Measurements from ENCODE around the gene ERVV-1. TPM values are rescaled to one million over a fixed set of nuclear protein-coding genes. Genes with fewer than 3 reads are reported as not detected.

The ERVV-1 gene
- total RNA-seq, 2 experiments from 2014 or later: not detected

DNA sequence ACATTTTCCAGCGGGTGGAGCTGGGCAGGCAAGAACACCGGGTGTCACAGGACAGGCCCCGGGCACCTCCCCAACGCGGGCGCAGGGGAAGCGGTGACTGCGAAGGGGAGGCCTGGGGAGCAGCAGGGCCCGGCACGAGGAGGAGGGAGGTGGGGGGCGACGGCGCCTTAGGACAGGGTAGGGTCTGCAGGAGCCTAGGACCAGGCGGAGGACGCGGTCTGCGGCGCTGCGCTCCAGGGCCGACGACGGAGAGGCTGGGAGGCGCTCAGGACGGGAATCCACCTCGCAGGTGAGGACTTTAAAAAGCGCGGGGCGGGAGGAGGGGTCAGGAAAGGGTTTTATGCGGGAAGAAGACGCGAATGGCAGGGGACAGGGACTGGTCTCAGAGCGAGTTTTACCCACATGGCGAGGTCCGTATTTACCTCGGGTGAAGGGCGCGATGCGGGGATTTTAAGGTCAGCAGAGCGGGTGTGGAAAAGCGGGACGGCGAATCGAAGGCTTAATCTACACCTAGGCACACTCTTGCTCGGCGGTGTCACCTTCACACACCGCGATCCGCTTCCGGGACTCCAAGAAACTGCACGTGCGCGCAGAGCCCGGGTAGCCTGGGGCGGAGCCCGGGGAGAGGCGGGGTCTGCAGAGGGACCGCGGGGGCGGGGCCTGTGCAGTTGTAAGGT lies 44.3 kb downstream of the ERVV-1 start:
- peaks cover 5% of the 10 kb centered on the region for H3K4me1 Mint-ChIP-seq (ENCODE audit: low read depth)
- TF ChIP-seq, protein P1, sequence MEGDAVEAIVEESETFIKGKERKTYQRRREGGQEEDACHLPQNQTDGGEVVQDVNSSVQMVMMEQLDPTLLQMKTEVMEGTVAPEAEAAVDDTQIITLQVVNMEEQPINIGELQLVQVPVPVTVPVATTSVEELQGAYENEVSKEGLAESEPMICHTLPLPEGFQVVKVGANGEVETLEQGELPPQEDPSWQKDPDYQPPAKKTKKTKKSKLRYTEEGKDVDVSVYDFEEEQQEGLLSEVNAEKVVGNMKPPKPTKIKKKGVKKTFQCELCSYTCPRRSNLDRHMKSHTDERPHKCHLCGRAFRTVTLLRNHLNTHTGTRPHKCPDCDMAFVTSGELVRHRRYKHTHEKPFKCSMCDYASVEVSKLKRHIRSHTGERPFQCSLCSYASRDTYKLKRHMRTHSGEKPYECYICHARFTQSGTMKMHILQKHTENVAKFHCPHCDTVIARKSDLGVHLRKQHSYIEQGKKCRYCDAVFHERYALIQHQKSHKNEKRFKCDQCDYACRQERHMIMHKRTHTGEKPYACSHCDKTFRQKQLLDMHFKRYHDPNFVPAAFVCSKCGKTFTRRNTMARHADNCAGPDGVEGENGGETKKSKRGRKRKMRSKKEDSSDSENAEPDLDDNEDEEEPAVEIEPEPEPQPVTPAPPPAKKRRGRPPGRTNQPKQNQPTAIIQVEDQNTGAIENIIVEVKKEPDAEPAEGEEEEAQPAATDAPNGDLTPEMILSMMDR (IDR thresholded peaks at IDR 0.05): no peak
- ChIA-PET POLR2A (interaction anchor here (0.7 kb wide), 1 partner anchor 67 kb away, joined by 3 read pairs; no protein-coding TSS in a partner anchor), CTCF (no interaction called here)
- DNase-seq: peak; percentile 56
- H3K27me3 Mint-ChIP-seq: peaks cover 15% of the 10 kb centered on the region
- peak; percentile 62 for ATAC-seq
- peaks cover 46% of the 10 kb centered on the region for H3K9me3 Mint-ChIP-seq
- H3K4me3 Mint-ChIP-seq: peak overlapping the region; percentile 43
- peaks cover 36% of the 10 kb centered on the region for H3K36me3 Mint-ChIP-seq (ENCODE audit: low read depth)
- intact Hi-C loops (cut with micrococcal nuclease): no loop called here
- no peak overlapping the region for H3K27ac Mint-ChIP-seq

Other genes starting within 250 kb of the ERVV-1 start
- gene ZNF600, start 227.1 kb upstream of the ERVV-1 start, total RNA-seq: 10 to 100 TPM; 11.2 to 11.7 TPM
- gene ZNF28, start 192.3 kb upstream of the ERVV-1 start, total RNA-seq: 10 to 100 TPM in 1 of 2 experiments, 1 to 10 TPM in 1; 9.7 to 11.6 TPM
- gene ZNF468, start 156.3 kb upstream of the ERVV-1 start, total RNA-seq: 10 to 100 TPM; 11.2 to 12.9 TPM
- gene ZNF320, start 116.3 kb upstream of the ERVV-1 start, total RNA-seq: 1 to 10 TPM; 7.0 to 9.4 TPM
- 1 to 10 TPM; 4.5 to 4.8 TPM for gene ZNF888, start 90.5 kb upstream of the ERVV-1 start, total RNA-seq
- 10 to 100 TPM; 10.2 to 12.6 TPM for gene ZNF816, start 51.0 kb upstream of the ERVV-1 start, total RNA-seq
- not detected for gene ERVV-2, start 30.8 kb downstream of the ERVV-1 start, total RNA-seq
- gene ZNF160, start 89.5 kb downstream of the ERVV-1 start, total RNA-seq: 10 to 100 TPM; 48.0 to 50.0 TPM
- 1 to 10 TPM; 3.1 to 3.7 TPM for gene ZNF415, start 119.0 kb downstream of the ERVV-1 start, total RNA-seq
- gene ZNF347, start 145.1 kb downstream of the ERVV-1 start, total RNA-seq: 1 to 10 TPM; 6.6 to 8.2 TPM
- 1 to 10 TPM; 7.5 to 9.3 TPM for gene ZNF665, start 179.4 kb downstream of the ERVV-1 start, total RNA-seq
- gene ZNF677, start 241.0 kb downstream of the ERVV-1 start, total RNA-seq: 1 to 10 TPM; 8.3 to 8.7 TPM
- gene VN1R2, start 244.4 kb downstream of the ERVV-1 start, total RNA-seq: not detected

All from activated CD8-positive, alpha-beta T cell treated with anti-CD3 and anti-CD28 coated beads for 36 hours (primary cell).